HepG2 (cell line): Measurements from ENCODE around the gene COPS8. TPM values are rescaled to one million over a fixed set of nuclear protein-coding genes. Genes with fewer than 3 reads are reported as not detected.
A peak's percentile ranks its signal among the peaks of the same experiment; 100 is the strongest.

Source experiments
- ATF3 ChIP-seq: sonication (generic); formaldehyde crosslinking; IDR thresholded peaks from 2 replicates; pipeline ENCODE4 v1.4.0; 2020; ENCODE audit warnings: missing genetic modification reagents
- DR1 ChIP-seq: sonication (generic); formaldehyde crosslinking; IDR thresholded peaks from 2 replicates; pipeline ENCODE4 v1.8.0; 2021; ENCODE audit warnings: mild to moderate bottlenecking, missing genetic modification reagents, inconsistent platforms
- MLLT10 ChIP-seq: sonication (generic); formaldehyde crosslinking; IDR thresholded peaks from 2 replicates; pipeline ENCODE4 v1.4.0; 2020; ENCODE audit warnings: missing genetic modification reagents
- MXI1 ChIP-seq: IDR thresholded peaks from 3 replicates; pipeline ENCODE4 v1.6.1; 2012; ENCODE audit warnings: low read depth, low read length, inconsistent platforms, borderline replicate concordance
- NR2F6 ChIP-seq, 2 experiments: IDR thresholded peaks; 2 replicates each; pipeline ENCODE4 v1.6.1; 2016; ENCODE audit warnings: antibody characterized with exemption in 1 of 2, mild to moderate bottlenecking in 1 of 2
- SMC3 ChIP-seq: IDR thresholded peaks from 2 replicates; pipeline ENCODE4 v1.6.1; 2011; ENCODE audit warnings: low read length, improper control_type of control experiment
- SP5 ChIP-seq: IDR thresholded peaks from 2 replicates; pipeline ENCODE4 v1.6.1; 2016; ENCODE audit warnings: low read depth, borderline replicate concordance
- TCF12 ChIP-seq, 2 experiments: fragments of 450-650 bp in 1 of 2; sonication (generic) in 1 of 2; formaldehyde crosslinking in 1 of 2; IDR thresholded peaks; 2 replicates each; pipeline versions ENCODE4 v1.6.1 to v1.8.0; 2017 to 2022; ENCODE audit warnings: antibody characterized with exemption in 1 of 2, mild to moderate bottlenecking in 1 of 2, missing genetic modification reagents in 1 of 2, moderate library complexity in 1 of 2
- XRCC5 ChIP-seq: fragments of 200-400 bp; formaldehyde crosslinking; optimal IDR thresholded peaks from 2 replicates; pipeline ENCODE3; 2017; ENCODE audit warnings: mild to moderate bottlenecking, low read length
- ZBTB34 ChIP-seq: sonication (generic); formaldehyde crosslinking; IDR thresholded peaks from 2 replicates; pipeline ENCODE4 v1.8.0; 2022; ENCODE audit warnings: mild to moderate bottlenecking, missing genetic modification reagents
- ZNF205 ChIP-seq: IDR thresholded peaks from 2 replicates; pipeline ENCODE4 v1.6.1; 2018; ENCODE audit warnings: missing biosample characterization, missing genetic modification reagents
- ZNF383 ChIP-seq: sonication (generic); formaldehyde crosslinking; IDR thresholded peaks from 2 replicates; pipeline ENCODE4 v1.4.0; 2020; ENCODE audit warnings: missing genetic modification reagents, mild to moderate bottlenecking, borderline replicate concordance
- ZNF563 ChIP-seq: sonication (generic); formaldehyde crosslinking; IDR thresholded peaks from 2 replicates; pipeline ENCODE4 v1.8.0; 2022; ENCODE audit warnings: mild to moderate bottlenecking, moderate library complexity, missing genetic modification reagents
- polyA plus RNA-seq, 8 experiments: library from polyadenylated mRNA; depleted of rRNA in 3 of 8; stranded (reverse) in 7 of 8; unstranded in 1 of 8; fragments of >200 nt; fragmentation: Illumina TruSeq in 4 of 8; extraction: Trizol in 4 of 8; gene quantifications; 2 replicates each; pipeline versions ENCODE4 v1.2.1 to v1.2.3, GENCODE V29; 2011 to 2016; ENCODE audit warnings: low read depth in 4 of 8, missing spikeins in 1 of 8, mixed read lengths in 1 of 8; ENCODE audit not compliant: insufficient read depth in 1 of 8
- total RNA-seq, 5 experiments: library from RNA; depleted of rRNA; stranded (reverse); fragments of >200 nt; fragmentation: Illumina TruSeq; extraction: Trizol; gene quantifications; 2 replicates each; pipeline ENCODE4 v1.2.3, GENCODE V29; 2016; ENCODE audit warnings: low read depth in 1 of 5
- TF ChIP-seq, protein P1 (sequence below): sonication (generic); formaldehyde crosslinking; IDR thresholded peaks from 2 replicates; pipeline ENCODE4 v1.4.0; 2020; ENCODE audit warnings: missing genetic modification reagents
- TF ChIP-seq, protein P2 (sequence below): sonication (generic); formaldehyde crosslinking; IDR thresholded peaks from 2 replicates; pipeline ENCODE4 v1.4.0; 2020; ENCODE audit warnings: missing genetic modification reagents
- TF ChIP-seq, protein P3 (sequence below): sonication (generic); formaldehyde crosslinking; IDR thresholded peaks from 2 replicates; pipeline ENCODE4 v1.8.1; 2023; ENCODE audit warnings: mild to moderate bottlenecking, missing genetic modification reagents
- TF ChIP-seq, protein P4 (sequence below): sonication (generic); formaldehyde crosslinking; IDR thresholded peaks from 2 replicates; pipeline ENCODE4 v1.8.1; 2023; ENCODE audit warnings: mild to moderate bottlenecking, missing genetic modification reagents, borderline replicate concordance

Gene COPS8
- total and polyA plus RNA-seq, 2 of the 13 experiments (the other 11 are each of a cell fraction or from before 2014, with no cell fraction given) = 86.3 to 96.6 TPM

DNA sequence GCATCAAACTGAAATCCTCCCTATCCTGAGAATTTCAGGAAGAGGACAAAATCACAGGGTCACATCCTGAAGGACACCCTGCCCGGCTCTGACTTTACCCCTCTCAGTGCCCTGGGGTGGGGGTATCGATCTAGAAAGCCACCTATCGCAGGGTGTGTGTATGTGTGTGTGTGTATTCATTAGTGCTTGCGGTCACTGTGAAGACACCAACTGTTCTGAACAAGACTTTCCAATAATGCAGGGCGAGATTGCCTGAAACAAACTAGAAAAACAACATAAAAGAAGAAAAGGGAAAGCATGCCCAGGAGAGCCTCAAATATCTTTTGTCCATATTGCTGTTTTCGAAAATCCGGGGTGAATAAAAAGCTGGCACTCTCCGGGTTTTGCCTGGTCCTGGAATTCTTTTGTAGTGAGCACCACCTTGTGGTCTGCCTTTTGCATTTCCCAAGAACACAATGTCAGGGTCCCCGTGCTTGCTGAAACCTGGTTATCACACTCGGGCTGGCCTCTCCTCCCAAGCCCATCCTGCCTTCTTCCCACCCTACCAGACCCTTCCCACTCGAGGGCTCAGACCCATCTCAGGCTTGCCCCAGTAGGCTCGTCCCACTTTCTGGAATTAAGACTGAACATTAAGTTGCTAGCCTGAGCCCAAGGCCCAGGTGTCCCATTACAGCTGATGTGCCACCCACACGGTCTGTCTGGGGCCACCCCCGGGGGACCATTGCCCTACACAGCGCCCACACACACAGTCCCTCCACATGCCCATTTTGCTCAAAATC is 25.0 kb upstream of the COPS8 start (continued):
- TF ChIP-seq, protein P1, sequence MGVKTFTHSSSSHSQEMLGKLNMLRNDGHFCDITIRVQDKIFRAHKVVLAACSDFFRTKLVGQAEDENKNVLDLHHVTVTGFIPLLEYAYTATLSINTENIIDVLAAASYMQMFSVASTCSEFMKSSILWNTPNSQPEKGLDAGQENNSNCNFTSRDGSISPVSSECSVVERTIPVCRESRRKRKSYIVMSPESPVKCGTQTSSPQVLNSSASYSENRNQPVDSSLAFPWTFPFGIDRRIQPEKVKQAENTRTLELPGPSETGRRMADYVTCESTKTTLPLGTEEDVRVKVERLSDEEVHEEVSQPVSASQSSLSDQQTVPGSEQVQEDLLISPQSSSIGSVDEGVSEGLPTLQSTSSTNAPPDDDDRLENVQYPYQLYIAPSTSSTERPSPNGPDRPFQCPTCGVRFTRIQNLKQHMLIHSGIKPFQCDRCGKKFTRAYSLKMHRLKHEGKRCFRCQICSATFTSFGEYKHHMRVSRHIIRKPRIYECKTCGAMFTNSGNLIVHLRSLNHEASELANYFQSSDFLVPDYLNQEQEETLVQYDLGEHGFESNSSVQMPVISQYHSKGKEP = no peak
- TF ChIP-seq ZNF563 (CRISPR knock-in tag) (no peak), ATF3 (CRISPR knock-in tag) (no peak), SP5 (no peak), MXI1 (no peak), ZBTB34 (no peak), SMC3 (peak; percentile 90), DR1 (CRISPR knock-in tag) (no peak), ZNF383 (CRISPR knock-in tag) (no peak), NR2F6 (IDR thresholded peaks at IDR 0.05) (no peak), NR2F6 (CRISPR knock-in tag; IDR thresholded peaks at IDR 0.05) (no peak), XRCC5 (no peak), MLLT10 (no peak), TCF12 (IDR thresholded peaks at IDR 0.05) (no peak), TCF12 (CRISPR knock-in tag; IDR thresholded peaks at IDR 0.05) (no peak), ZNF205 (CRISPR knock-in tag) (no peak)
- TF ChIP-seq, protein P2, sequence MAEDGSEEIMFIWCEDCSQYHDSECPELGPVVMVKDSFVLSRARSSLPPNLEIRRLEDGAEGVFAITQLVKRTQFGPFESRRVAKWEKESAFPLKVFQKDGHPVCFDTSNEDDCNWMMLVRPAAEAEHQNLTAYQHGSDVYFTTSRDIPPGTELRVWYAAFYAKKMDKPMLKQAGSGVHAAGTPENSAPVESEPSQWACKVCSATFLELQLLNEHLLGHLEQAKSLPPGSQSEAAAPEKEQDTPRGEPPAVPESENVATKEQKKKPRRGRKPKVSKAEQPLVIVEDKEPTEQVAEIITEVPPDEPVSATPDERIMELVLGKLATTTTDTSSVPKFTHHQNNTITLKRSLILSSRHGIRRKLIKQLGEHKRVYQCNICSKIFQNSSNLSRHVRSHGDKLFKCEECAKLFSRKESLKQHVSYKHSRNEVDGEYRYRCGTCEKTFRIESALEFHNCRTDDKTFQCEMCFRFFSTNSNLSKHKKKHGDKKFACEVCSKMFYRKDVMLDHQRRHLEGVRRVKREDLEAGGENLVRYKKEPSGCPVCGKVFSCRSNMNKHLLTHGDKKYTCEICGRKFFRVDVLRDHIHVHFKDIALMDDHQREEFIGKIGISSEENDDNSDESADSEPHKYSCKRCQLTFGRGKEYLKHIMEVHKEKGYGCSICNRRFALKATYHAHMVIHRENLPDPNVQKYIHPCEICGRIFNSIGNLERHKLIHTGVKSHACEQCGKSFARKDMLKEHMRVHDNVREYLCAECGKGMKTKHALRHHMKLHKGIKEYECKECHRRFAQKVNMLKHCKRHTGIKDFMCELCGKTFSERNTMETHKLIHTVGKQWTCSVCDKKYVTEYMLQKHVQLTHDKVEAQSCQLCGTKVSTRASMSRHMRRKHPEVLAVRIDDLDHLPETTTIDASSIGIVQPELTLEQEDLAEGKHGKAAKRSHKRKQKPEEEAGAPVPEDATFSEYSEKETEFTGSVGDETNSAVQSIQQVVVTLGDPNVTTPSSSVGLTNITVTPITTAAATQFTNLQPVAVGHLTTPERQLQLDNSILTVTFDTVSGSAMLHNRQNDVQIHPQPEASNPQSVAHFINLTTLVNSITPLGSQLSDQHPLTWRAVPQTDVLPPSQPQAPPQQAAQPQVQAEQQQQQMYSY (CRISPR knock-in tag) = peak; percentile 83
- TF ChIP-seq, protein P3, sequence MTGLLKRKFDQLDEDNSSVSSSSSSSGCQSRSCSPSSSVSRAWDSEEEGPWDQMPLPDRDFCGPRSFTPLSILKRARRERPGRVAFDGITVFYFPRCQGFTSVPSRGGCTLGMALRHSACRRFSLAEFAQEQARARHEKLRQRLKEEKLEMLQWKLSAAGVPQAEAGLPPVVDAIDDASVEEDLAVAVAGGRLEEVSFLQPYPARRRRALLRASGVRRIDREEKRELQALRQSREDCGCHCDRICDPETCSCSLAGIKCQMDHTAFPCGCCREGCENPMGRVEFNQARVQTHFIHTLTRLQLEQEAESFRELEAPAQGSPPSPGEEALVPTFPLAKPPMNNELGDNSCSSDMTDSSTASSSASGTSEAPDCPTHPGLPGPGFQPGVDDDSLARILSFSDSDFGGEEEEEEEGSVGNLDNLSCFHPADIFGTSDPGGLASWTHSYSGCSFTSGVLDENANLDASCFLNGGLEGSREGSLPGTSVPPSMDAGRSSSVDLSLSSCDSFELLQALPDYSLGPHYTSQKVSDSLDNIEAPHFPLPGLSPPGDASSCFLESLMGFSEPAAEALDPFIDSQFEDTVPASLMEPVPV (CRISPR knock-in tag) = no peak
- TF ChIP-seq, protein P4, sequence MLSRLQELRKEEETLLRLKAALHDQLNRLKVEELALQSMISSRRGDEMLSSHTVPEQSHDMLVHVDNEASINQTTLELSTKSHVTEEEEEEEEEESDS (CRISPR knock-in tag) = no peak
